Measurements from ENCODE around the gene JAK2. TPM values are rescaled to one million over a fixed set of nuclear protein-coding genes. Genes with fewer than 3 reads are reported as not detected.

The JAK2 gene
- total RNA-seq, 1 experiment from 2014 or later, result 2.7 TPM

DNA sequence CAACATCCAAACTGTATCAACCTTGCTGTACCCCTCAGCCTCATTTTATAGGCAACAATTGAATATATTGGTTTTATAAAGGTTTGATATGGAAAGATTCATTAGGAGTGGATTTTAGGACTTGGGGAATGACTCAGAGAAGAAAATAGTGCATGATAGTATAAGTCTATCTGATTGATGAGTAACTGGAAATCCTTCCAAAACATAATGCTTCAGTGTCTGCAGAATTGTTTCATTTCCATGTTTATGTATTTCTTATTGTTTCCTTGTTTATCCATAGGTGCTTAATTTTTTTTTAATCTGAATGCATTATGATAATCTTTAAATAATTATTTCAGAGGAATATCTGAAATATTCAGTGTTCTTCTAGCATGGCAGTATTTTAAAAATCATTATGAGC is 12.6 kb downstream of the JAK2 start:
- H3K9me2 ChIP-seq (ENCODE audit: insufficient read depth), result no peaks in the 10 kb centered on the region
- no peak overlapping the region for H3K4me2 ChIP-seq
- H3K79me2 ChIP-seq (ENCODE audit: low read depth), result no peaks in the 10 kb centered on the region
- TF ChIP-seq, protein P1, sequence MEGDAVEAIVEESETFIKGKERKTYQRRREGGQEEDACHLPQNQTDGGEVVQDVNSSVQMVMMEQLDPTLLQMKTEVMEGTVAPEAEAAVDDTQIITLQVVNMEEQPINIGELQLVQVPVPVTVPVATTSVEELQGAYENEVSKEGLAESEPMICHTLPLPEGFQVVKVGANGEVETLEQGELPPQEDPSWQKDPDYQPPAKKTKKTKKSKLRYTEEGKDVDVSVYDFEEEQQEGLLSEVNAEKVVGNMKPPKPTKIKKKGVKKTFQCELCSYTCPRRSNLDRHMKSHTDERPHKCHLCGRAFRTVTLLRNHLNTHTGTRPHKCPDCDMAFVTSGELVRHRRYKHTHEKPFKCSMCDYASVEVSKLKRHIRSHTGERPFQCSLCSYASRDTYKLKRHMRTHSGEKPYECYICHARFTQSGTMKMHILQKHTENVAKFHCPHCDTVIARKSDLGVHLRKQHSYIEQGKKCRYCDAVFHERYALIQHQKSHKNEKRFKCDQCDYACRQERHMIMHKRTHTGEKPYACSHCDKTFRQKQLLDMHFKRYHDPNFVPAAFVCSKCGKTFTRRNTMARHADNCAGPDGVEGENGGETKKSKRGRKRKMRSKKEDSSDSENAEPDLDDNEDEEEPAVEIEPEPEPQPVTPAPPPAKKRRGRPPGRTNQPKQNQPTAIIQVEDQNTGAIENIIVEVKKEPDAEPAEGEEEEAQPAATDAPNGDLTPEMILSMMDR (conservative IDR thresholded peaks at IDR 0.05), result no peak
- no peak for TF ChIP-seq EZH2 (IDR thresholded peaks at IDR 0.05; ENCODE audit: low read depth)
- no peaks in the 10 kb centered on the region for H3K4me1 ChIP-seq (replicated peaks; ENCODE audit: insufficient read depth)
- intact Hi-C loops (cut with micrococcal nuclease; ENCODE audit: unreplicated experiment), result no loop called here
- H3K36me3 ChIP-seq (ENCODE audit: low read depth), result no peaks in the 10 kb centered on the region
- H2AFZ ChIP-seq, result no peak overlapping the region
- no peak overlapping the region for H3K27ac ChIP-seq
- no peak overlapping the region for H3K4me3 ChIP-seq
- H3K27me3 ChIP-seq (ENCODE audit: insufficient read depth, low read depth), result no peaks in the 10 kb centered on the region
- H4K20me1 ChIP-seq (ENCODE audit: insufficient read depth), result no peaks in the 10 kb centered on the region
- ChIA-PET CTCF (no interaction called here), POLR2A (ENCODE audit: unreplicated experiment) (no interaction called here)
- no peak for DNase-seq
- no peaks in the 10 kb centered on the region for H3F3A ChIP-seq (ENCODE audit: insufficient read depth, low read depth)
- BruUV-seq (replicated peaks), result no TSS peak
- H3K9me3 ChIP-seq (ENCODE audit: insufficient read depth, low read depth), result no peaks in the 10 kb centered on the region

DNA sequence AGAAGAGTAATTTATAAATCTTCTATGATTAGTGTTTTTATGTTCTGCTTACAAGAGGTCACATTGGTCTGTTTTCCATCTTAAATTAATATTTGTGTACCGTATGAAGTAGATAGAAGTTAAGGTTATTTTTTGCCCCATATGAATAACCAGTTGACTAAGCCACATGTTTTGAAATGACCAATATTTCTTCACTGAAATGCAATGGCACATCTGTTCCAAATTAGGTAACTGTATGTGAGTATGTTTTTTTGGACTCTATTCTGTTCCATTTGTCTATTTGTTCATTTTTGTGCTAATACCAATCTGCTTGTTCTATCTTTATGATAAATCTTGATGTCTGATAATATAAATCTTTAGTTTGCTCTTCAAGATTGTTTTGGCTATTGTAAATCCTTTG is 17.7 kb downstream of the JAK2 start:
- Histone ChIP-seq H3K4me2 (no peak overlapping the region), H3K79me2 (ENCODE audit: low read depth) (no peaks in the 10 kb centered on the region), H3K36me3 (ENCODE audit: low read depth) (no peaks in the 10 kb centered on the region), H3K27ac (no peak overlapping the region), H3K27me3 (ENCODE audit: insufficient read depth, low read depth) (no peaks in the 10 kb centered on the region), H3K4me1 (replicated peaks; ENCODE audit: insufficient read depth) (no peaks in the 10 kb centered on the region), H3K9me3 (ENCODE audit: insufficient read depth, low read depth) (no peaks in the 10 kb centered on the region), H3K9me2 (ENCODE audit: insufficient read depth) (no peaks in the 10 kb centered on the region), H3K4me3 (no peak overlapping the region), H3F3A (ENCODE audit: insufficient read depth, low read depth) (no peaks in the 10 kb centered on the region), H2AFZ (no peak overlapping the region), H4K20me1 (ENCODE audit: insufficient read depth) (no peaks in the 10 kb centered on the region)
- CTCF ChIA-PET, result no interaction called here
- no TSS peak for BruUV-seq (replicated peaks)
- intact Hi-C loops (cut with micrococcal nuclease; ENCODE audit: unreplicated experiment), result no loop called here
- TF ChIP-seq, protein P1 (conservative IDR thresholded peaks at IDR 0.05), result no peak
- TF ChIP-seq EZH2 (IDR thresholded peaks at IDR 0.05; ENCODE audit: low read depth), result no peak
- POLR2A ChIA-PET (ENCODE audit: unreplicated experiment), result no interaction called here
- DNase-seq, result no peak

DNA sequence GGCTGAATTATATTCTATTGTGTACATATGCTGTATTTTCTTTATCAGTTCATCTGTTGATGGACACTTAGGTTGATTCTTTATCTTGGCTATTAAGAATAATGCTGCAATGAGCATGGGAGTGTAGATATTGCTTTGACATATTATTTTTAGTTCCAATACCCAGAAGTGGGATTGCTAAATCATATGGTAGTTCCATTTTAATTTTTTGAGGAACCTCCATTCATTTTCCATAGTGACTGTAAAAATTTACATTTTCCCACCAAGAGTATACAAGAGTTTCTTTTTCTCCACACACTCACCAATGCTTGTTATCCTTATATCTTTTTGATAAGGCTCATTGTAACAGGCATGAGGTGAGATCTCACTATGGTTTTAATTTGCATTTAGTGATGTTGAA is 19.4 kb downstream of the JAK2 start:
- Histone ChIP-seq H3K4me2 (no peak overlapping the region), H3K36me3 (ENCODE audit: low read depth) (no peaks in the 10 kb centered on the region), H3K4me1 (replicated peaks; ENCODE audit: insufficient read depth) (no peaks in the 10 kb centered on the region), H3K27me3 (ENCODE audit: insufficient read depth, low read depth) (no peaks in the 10 kb centered on the region), H3K27ac (no peak overlapping the region), H3K79me2 (ENCODE audit: low read depth) (no peaks in the 10 kb centered on the region), H3K9me2 (ENCODE audit: insufficient read depth) (no peaks in the 10 kb centered on the region), H3K9me3 (ENCODE audit: insufficient read depth, low read depth) (no peaks in the 10 kb centered on the region), H2AFZ (no peak overlapping the region), H3K4me3 (no peak overlapping the region), H3F3A (ENCODE audit: insufficient read depth, low read depth) (no peaks in the 10 kb centered on the region), H4K20me1 (ENCODE audit: insufficient read depth) (no peaks in the 10 kb centered on the region)
- no peak for DNase-seq
- POLR2A ChIA-PET (ENCODE audit: unreplicated experiment), result no interaction called here
- TF ChIP-seq, protein P1 (conservative IDR thresholded peaks at IDR 0.05), result no peak
- no peak for TF ChIP-seq EZH2 (IDR thresholded peaks at IDR 0.05; ENCODE audit: low read depth)
- intact Hi-C loops (cut with micrococcal nuclease; ENCODE audit: unreplicated experiment), result no loop called here
- CTCF ChIA-PET, result interaction anchor here (0.6 kb wide), 1 partner anchor 181 kb away, joined by 6 read pairs; no protein-coding TSS in a partner anchor
- BruUV-seq (replicated peaks), result no TSS peak

Data from PC-9 (cell line).